GM18511 (cell line): Measurements from ENCODE around the gene TRAP1.
"Not testable (repeated sequence)": the region's sequence is repeated elsewhere in the genome, so short reads cannot be mapped to it uniquely, and the experiment has no call there.

Experiments
- ATAC-seq: cut with Tn5 transposase; IDR thresholded peaks from one replicate; pipeline ENCODE4 v1.9.1; 2021; ENCODE audit warnings: mild to moderate bottlenecking, moderate library complexity; ENCODE audit not compliant: unreplicated experiment

The TRAP1 gene

DNA sequence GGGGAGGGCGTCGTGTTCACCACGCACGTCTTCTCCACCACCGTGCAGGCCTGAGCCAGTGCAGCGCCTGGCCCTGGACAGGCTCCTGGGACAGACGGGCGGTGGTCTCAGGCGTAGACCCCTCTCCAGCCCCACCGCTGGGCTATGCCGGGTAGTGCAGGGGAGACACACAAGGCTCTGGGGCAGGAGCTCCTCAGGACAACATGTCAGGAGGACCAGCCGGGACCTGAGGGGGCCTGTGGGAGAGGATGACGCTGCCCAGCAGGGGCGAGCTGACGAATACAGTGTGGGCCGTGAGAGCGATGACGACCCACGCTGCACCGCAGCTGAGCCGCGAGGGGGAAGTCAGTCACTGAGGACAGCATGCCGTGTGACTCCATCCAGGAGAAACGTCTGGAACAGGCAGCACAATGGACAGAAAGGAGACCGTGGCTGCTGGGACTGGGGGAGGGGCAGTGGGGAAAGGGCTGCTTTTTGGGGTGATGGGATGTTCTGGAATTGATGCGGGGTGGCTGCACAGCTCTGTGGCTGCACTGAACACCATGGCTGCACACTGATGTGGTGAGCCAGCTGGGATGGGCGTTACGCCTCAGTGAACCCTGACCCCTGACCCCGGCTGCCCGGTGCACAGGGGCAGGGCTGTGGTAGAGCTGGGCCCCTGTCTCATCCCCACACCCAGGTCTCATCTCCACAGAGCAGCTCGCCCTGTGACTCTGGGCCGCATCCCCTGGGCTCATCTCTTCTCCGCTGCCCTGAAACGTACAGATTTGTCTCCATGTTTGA is 42.6 kb downstream of the TRAP1 start:
- no peak for ATAC-seq

DNA sequence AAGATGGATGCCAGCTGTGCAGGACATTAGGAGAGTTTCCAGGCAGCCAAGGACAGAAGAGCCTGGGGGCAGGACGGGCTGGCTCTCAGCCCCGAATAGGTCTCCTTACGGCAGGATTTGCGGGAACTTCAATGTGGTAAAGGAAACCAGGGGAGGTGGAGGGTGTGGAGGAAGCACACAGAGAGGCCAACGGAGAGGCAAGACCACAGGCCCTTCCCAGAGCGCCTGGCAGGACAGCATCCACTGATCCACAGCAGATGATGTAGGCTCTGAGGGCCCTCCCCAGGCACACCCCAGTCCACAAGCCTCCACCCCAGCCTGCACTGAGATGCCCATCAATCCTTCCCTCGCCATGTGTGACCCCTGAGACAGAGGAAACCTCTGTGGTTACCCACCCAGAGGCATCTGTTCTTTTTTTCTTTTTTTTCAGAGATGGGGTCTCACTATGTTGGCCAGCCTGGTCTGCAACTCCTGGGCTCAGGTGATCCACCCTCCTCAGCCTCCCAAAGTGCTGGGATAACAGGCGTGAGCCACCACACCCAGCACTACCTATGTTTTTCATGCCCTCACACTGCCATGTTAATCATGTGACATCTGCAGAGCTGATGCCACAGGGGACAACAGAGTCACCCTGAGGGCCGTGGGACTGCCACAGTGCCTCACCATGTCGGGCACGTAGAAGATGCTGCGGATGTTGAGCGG is 43.5 kb downstream of the TRAP1 start:
- ATAC-seq, result no peak

DNA sequence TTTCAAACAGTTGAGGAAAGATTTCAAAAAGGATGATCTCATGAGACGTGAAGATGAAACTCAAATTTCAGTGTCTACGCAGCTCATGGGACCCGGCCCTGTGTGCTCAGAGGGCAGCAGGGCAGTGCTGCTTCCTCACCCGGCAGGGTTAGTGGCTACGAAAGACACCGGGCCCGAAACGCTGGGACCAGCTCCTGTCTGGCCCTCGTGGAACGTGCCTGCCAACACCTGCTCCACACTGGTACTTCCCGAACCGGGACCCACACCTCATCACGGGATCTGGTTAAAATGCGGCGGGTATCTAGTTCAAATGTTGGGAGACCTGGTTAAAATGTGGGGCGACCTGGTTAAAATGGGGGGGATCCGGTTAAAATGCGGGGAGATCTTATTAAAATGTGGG is 44.1 kb downstream of the TRAP1 start:
- ATAC-seq, result no peak

DNA sequence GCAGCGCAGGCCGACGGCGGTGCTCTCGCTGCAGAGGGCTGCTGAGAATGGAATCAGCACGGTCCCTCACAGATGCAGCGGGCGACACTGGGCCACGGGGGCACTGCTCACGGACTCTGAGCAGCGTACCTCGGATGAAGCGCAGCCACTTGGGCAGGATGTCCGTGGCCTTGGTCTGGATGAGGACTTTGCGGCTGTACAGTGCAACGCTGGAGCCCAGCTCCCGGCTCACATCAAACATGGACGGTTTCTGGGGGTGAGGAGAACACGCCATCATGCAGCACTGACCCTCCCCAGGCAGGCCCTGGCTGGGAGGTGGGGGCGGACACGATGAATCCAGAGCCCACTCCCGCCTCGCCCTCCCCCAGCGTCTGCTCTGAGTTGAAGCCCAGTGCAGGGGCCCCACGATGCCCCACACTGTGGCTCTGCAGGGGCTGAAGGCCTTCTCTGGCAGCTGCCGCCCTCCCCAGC is 44.7 kb downstream of the TRAP1 start:
- no peak for ATAC-seq

DNA sequence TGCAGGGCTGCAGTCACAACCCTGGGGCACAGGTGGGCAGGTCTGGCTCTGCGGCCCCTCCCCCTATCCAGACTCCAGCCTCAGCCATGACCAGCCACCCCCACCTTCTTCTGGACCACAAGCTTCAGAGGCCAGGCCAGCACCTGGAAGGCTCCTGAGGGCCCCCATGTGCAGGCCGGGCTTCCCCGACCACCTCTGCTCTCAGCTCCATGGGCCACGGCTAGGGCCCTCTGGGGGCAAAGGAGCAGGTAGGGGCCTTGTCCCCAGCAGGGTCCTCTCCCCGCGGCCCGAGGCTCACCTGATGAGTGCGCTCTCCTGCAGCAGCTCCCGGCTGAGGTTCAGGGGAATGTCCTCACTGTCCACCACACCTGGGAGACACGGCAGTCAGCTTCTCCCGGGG is 45.9 kb downstream of the TRAP1 start:
- ATAC-seq, result no peak

DNA sequence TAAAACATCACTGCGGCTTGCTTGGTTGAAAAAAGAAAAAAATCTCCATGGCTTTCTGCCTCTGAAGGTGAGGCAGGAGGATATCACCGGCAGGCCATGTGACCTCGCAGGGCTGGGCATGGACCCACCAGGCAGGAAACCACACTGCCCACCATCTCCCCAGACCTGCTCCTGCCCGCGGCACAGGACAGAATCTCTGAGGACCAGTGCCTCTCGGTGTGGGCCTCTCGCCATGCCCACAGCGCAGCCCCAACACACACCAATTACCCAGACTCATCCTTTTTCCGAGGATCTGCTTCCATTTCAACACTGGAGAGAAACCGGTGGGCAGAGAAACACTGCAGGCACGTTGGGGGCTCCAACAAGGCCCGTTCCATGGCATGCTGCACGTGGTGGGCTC is 46.6 kb downstream of the TRAP1 start:
- no peak for ATAC-seq

DNA sequence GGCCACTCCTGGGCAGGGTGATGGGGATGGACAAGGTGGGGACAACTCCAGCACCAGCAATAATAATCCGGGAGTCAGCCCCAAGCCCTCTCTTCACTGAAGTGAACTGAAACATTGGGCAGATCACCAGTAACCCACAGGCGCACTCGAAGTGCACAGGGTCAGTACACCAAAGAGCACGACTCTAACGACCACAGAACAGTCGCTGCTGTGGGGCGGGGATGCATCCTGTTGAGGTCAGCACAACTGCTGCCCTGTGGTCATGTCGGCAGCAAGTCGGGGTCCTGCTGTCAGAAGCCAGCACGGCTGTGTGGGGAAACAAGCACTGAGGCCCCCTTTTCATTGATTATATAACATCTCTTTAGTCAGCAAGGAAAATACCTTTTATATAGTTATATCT is 48.2 kb downstream of the TRAP1 start:
- ATAC-seq, result no peak

DNA sequence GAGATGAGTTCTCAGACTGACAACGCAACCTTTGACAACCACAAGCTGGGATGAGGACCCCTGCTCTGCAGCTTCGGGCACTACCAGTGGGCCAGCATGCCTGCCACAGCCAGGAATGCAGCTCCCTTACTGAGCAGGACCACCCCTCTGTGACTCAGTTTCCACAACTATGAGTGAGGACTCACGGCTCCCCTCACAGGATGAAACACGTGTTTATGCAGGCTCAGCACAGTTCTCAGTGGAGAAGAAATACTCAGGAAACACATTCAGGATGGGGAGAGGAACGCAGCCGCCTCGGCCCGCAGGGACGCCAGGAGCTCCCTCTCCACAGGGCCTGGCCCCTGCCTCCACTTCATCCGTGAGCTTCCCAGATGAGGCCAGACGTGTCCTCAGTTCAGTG is 48.7 kb downstream of the TRAP1 start:
- ATAC-seq, result no peak

DNA sequence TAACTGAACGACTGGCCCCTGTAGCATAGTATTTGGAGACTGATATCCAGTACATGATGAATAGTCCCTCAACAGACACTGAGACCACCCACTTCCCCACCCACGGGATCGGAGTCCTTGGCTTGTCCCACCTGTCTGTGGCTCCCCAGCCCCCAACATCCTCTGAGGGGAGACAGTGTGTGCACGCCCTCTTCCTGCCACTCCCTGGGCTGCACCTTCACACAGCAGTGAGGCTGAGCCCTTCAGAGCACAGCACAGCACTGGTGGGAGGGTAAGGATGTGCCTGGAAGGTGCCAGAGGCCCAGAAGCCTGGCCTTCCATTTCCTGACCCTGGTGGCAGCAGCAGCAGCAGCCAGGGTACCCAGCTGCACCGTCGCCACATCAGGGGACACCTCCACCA is 51.8 kb downstream of the TRAP1 start:
- no peak for ATAC-seq

DNA sequence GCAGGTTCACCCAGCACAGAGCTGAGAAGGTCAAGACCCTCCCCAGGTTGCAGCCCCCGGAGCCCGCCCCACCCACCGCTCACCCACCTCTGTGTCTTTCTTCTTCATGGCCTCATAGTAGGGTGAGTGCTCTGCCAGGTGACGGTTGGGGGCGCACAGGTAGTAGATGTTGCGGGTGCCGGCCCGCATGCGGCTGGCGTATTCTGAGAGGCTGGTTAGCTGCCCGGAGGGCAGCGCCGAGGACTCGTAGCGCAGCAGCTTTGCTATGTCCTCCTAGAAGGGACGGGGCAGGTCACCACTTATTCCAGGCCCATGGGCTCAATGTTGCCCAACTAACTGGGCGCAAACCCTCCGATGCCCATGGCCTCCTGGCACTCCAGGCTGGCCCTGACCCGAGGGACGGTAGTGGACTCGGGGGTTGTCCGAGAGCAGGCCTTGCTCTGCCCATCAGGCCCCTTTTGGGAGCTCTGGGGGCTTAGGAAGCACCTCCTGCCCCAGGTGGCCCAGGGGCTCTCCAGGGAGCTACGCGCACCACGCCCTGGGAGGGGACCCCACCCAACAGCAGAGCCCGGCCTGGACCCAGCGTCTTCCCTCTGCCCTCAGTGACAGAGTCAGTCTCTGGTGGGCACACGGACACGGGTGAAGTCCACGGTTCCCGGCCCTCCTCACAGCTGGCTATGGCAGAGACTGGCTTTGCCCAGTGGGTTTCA is 53.0 kb downstream of the TRAP1 start:
- no peak for ATAC-seq

DNA sequence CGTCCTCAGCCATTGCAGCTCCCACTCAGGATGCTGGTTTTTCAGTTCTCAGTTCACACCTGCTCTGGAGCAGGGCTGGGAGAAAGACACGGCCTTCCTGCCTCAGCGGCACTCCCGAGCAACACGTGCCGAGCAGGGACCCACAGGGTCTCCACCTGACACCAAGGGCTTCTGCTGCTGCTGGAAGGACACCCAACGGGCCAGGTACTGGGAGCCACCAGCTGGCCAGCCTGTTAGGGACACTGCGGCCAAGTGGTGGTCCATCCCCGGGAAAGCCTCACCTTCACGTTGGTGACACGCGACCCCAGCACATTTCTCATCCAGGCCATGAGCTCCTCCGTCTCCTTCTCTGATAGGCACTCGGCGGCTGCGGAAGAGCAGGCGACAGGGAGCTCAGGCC is 54.7 kb downstream of the TRAP1 start:
- ATAC-seq, result no peak

DNA sequence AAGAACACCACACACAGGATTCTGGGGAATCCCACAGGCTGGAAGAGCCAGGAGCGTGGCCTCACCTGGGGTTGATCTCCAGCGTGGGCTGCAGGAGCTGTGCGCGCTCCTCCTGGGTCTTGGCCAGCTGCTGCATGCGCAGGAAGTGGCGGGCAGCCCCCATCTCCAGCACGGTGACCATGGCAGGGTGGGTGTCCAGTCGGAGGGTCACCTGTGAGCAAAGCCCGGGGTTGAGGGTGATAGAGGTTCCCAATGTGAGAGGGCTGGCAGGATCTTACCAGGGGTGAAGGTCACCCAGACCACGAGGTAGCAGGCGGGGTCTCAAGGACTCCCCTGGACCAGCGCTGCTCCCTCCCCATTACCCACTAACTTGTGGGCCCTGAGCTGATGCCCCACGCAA is 55.4 kb downstream of the TRAP1 start:
- no peak for ATAC-seq

DNA sequence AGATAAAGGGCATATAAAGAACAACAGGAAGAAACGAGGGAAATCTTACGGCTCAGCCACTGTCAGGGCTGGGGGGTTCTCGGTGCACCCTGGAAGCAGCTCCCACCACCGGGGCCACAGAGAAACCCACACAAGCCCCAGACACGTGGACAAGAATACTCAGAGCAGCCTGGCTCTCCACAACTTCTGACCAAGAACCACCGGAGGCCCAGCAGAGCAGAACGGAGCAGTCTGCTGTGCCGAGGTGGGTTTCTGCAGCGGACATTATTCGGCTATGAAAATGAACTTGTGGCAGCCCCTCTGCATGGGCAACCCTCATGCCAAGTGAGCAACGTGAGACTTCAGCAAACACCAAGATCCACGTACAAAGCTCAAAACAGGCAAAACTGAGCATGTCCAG is 56.0 kb downstream of the TRAP1 start:
- no peak for ATAC-seq

DNA sequence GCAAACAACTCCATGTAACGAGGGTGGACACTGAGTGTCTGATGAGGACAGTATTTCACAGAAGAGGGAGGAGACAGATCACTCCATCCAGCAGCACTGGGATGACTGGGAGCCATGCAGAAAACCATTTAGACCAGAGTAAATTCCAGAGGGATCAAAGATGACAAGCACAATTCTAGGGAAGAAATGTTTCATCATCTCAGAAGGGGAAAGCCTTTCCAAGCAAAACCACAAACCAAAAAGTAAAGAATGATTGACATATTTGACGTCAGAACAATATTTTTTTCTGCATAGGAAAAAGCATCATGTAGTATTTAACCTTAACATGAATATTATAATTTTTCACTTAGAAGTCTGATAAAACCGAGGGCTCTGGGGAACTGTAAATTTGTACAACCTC is 58.1 kb downstream of the TRAP1 start:
- ATAC-seq, result no peak

DNA sequence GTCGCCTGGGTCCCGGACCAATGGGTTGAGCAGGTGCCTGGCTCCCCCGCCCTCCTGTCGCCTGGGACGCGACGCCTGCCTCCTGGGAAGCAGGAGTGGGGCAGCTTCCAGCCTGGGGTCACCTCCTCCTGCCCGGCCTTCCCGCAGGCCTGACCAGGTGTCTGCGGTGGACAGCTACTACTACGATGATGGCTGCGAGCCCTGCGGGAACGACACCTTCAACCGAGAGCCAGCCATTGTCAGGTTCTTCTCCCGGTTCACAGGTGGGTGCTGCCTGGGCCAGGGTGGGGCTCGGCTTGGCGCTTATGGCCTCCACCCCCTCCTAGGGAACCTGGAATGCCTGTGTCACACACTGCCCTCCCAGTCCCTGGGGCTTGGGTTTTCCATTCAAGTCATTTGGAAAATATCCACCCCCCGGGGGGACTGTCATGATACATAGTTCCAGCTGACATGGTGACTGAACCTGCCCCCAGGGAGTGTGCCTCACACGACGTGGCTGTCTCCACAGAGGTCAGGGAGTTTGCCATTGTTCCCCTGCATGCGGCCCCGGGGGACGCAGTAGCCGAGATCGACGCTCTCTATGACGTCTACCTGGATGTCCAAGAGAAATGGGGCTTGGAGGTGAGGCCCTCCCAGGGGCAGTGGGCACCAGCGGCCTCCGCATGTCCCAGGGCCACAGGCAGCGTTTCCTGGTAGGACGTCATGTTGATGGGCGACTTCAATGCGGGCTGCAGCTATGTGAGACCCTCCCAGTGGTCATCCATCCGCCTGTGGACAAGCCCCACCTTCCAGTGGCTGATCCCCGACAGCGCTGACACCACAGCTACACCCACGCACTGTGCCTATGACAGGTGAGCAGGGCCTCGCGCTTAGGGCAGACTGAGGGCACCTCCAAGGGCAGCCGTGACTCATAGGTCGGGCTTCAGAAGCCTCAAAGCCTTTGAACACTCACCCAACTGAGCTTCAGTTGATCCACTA is 60.5 kb downstream of the TRAP1 start:
- no peak for ATAC-seq

DNA sequence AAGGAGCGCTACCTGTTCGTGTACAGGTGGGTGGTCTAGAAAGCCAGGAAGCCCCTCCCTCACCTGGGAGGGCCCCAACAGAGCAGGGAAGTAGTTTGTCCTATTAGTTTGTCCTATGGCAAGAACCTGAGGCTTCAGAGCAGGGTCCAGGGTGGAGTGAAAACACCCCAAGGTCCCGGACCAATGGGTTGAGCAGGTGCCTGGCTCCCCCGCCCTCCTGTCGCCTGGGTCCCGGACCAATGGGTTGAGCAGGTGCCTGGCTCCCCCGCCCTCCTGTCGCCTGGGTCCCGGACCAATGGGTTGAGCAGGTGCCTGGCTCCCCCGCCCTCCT is 61.2 kb downstream of the TRAP1 start:
- not testable (repeated sequence) for ATAC-seq

DNA sequence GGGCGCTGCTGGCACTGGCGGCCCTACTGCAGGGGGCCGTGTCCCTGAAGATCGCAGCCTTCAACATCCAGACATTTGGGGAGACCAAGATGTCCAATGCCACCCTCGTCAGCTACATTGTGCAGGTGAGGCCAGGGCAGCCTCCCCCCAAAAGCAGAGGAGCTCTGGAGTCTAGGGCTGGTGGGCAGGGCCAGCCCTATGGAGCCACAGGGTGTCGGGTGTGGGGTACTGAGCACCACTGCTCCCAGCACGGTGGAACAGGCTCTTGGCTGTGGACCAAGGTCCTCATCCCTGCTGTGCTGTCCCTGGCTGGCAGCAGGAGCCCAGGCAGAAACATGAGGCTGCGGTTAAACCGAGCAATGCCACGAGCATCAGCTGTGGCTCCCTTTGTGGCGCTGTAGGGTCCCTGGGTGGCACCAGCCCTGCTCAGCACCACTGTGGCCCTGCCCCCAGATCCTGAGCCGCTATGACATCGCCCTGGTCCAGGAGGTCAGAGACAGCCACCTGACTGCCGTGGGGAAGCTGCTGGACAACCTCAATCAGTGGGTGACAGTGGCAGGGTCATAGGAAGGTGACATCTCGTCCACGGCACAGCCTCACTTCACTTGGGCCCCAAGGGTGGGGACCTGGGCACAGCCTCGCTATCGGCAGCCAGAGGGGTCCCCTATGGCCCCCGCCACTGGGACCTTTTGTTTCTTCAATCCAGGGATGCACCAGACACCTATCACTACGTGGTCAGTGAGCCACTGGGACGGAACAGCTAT is 61.7 kb downstream of the TRAP1 start:
- ATAC-seq, result no peak

DNA sequence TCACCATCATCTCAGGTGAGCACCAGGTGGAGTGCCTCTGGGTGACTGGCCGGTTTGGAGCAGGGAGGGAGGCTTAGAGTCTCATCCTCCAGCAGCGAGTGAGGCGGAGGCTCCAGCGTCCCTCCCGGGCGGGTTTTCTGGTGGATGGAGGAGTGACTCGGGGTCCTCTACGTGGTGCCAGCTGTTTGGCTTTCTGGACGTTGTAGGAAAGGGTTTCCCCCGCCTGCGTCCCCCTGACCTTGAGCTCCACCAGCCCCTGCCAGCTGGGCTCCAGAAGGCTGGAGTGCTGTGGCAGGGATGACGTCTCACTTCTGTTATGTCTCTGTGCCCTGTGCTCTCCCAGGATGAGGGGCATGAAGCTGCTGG is 62.3 kb downstream of the TRAP1 start:
- no peak for ATAC-seq

DNA sequence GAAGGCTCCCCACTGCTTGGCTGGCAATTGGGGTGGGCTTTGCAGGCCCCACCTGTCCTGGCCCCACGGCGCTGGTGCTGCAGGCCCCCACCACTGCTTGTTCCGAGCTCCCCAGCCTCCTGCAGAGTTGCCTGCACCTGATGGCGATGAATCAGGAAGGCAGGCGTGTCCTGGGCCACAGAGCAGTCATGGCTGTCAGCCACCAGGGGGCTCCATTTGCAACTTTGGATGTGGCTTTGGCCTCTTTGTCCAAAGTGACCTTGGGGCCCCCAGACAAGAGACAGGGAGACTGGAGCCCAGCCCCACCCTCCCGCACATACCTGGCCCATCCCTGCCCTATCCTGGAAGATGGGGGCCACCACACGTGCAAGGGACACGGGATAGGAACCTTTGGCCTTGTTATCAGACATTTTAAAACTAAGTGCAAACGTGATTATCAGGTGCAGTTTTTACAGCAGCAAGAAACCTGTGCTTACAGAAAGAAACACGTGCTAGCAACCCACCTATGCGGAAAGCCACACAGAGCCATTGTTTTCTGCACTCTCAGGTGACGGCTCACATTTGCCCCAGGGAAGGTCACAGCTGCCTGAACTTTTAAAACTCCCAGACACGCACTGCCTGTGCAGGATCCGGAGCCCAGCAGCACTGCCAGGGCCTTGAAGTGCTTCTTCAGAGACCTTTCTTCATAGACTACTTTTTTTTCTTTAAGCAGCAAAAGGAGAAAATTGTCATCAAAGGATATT is 62.9 kb downstream of the TRAP1 start, which contains the start of gene DNASE1:
TSS of gene DNASE1 (plus strand) at position 443 of the 743 bp plus-strand sequence. CDS start 683 bp downstream, outside the sequence.
- ATAC-seq, result no peak
